Loucy (cell line): ENCODE results near the gene PLSCR1.

Source experiments
- H2AFZ ChIP-seq: fragments of 200-600 bp; sonication (generic); 2 replicates; pipeline ENCODE4 v1.6.0; 2016; ENCODE audit warnings: antibody characterized with exemption, mild to moderate bottlenecking, low read length, moderate library complexity
- H3F3A ChIP-seq: fragments of 200-600 bp; 2 replicates; pipeline ENCODE4 v1.6.0; 2016; ENCODE audit warnings: antibody characterized with exemption, low read depth, mild to moderate bottlenecking
- H3K27me3 ChIP-seq: fragments of 200-600 bp; sonication (generic); 2 replicates; pipeline ENCODE4 v1.6.1; 2014; ENCODE audit warnings: low read length, mild to moderate bottlenecking; ENCODE audit not compliant: insufficient read depth, poor library complexity, severe bottlenecking
- H3K36me3 ChIP-seq: fragments of 200-600 bp; sonication (generic); 2 replicates; pipeline ENCODE4 v1.6.1; 2016; ENCODE audit warnings: low read length; ENCODE audit not compliant: insufficient read depth
- H3K4me1 ChIP-seq: fragments of 200-600 bp; sonication (generic); 2 replicates; pipeline ENCODE4 v1.5.1; 2014; ENCODE audit warnings: low read length, mild to moderate bottlenecking; ENCODE audit not compliant: insufficient read depth, poor library complexity, severe bottlenecking
- H3K4me2 ChIP-seq: fragments of 200-600 bp; sonication (generic); 2 replicates; pipeline ENCODE4 v1.6.0; 2014; ENCODE audit warnings: antibody characterized with exemption, low read length, low read depth, mild to moderate bottlenecking; ENCODE audit not compliant: poor library complexity, severe bottlenecking
- H3K4me3 ChIP-seq: fragments of 200-600 bp; sonication (generic); 2 replicates; pipeline ENCODE4 v1.5.1; 2014; ENCODE audit warnings: low read length, mild to moderate bottlenecking, mixed read lengths; ENCODE audit not compliant: poor library complexity, severe bottlenecking
- H3K79me2 ChIP-seq: fragments of 200-600 bp; sonication (generic); 2 replicates; pipeline ENCODE4 v1.6.1; 2014; ENCODE audit warnings: low read length; ENCODE audit not compliant: insufficient read depth
- H3K9ac ChIP-seq: fragments of 200-600 bp; sonication (generic); 2 replicates; pipeline ENCODE4 v1.6.0; 2014; ENCODE audit warnings: mild to moderate bottlenecking, low read depth, low read length, moderate library complexity; ENCODE audit not compliant: poor library complexity, severe bottlenecking
- H3K9me2 ChIP-seq: fragments of 200-600 bp; sonication (generic); replicated peaks from 2 replicates; pipeline ENCODE4 v1.6.1; 2016; ENCODE audit warnings: low read depth, low read length, mixed read lengths
- H3K9me3 ChIP-seq: fragments of 200-600 bp; sonication (generic); 2 replicates; pipeline ENCODE4 v1.6.1; 2014; ENCODE audit warnings: mild to moderate bottlenecking, antibody characterized with exemption, low read length, low read depth; ENCODE audit not compliant: insufficient read depth
- H4K20me1 ChIP-seq: fragments of 200-600 bp; sonication (generic); 2 replicates; pipeline ENCODE4 v1.6.0; 2014; ENCODE audit warnings: antibody characterized with exemption, low read length, mild to moderate bottlenecking; ENCODE audit not compliant: insufficient read depth, poor library complexity, severe bottlenecking
- EZH2phosphoT487 ChIP-seq: fragments of 200-600 bp; IDR thresholded peaks from 2 replicates; pipeline ENCODE4 v1.6.1; 2018; ENCODE audit warnings: antibody characterized with exemption, mild to moderate bottlenecking, moderate library complexity, borderline replicate concordance
- TF ChIP-seq, protein P1 (sequence below): fragments of 200-600 bp; sonication (generic); conservative IDR thresholded peaks from 2 replicates; pipeline ENCODE4 v1.5.1; 2014; ENCODE audit warnings: mild to moderate bottlenecking, antibody characterized with exemption, low read length

PLSCR1 gene

DNA sequence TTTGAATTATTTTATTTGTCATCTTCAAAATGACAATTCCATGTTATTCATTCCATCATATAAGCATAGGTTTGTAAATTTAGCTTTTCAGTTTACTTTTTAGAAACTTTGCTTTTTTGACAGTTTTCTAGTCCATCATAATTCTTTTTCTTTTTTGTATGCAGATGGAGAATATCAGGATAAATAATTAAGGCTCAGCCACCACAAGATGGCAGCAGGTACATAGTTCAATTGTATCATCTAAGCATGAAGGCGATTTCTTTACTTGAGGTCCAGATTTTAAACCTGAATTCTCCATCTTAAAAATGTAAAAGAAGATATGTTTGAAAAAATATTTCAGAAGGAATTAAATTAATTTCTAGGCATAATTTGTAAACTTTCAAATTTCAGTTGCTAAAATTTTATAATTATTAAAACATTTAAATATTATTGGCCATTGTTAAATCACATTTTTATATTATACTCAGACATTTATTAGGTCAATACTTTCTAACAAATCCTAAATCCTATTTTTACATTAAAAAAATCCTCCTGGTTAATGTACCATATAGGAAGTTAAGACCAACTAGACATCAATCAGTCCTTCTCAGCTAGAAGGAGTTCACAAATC lies 45.6 kb upstream of the PLSCR1 start:
- H3K9me3 ChIP-seq: no peaks in the 10 kb centered on the region
- no peak overlapping the region for H3K4me2 ChIP-seq
- no peaks in the 10 kb centered on the region for H3K79me2 ChIP-seq
- TF ChIP-seq, protein P1, sequence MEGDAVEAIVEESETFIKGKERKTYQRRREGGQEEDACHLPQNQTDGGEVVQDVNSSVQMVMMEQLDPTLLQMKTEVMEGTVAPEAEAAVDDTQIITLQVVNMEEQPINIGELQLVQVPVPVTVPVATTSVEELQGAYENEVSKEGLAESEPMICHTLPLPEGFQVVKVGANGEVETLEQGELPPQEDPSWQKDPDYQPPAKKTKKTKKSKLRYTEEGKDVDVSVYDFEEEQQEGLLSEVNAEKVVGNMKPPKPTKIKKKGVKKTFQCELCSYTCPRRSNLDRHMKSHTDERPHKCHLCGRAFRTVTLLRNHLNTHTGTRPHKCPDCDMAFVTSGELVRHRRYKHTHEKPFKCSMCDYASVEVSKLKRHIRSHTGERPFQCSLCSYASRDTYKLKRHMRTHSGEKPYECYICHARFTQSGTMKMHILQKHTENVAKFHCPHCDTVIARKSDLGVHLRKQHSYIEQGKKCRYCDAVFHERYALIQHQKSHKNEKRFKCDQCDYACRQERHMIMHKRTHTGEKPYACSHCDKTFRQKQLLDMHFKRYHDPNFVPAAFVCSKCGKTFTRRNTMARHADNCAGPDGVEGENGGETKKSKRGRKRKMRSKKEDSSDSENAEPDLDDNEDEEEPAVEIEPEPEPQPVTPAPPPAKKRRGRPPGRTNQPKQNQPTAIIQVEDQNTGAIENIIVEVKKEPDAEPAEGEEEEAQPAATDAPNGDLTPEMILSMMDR: peak; percentile 71
- TF ChIP-seq EZH2phosphoT487: no peak
- H3K4me3 ChIP-seq: no peak overlapping the region
- peak overlapping the region; percentile 52; the same call in 1 of the 2 replicates for H2AFZ ChIP-seq
- no peaks in the 10 kb centered on the region for H3K4me1 ChIP-seq
- H3F3A ChIP-seq: no peaks in the 10 kb centered on the region
- H3K9me2 ChIP-seq: no peaks in the 10 kb centered on the region
- no peaks in the 10 kb centered on the region for H4K20me1 ChIP-seq
- H3K27me3 ChIP-seq: no peaks in the 10 kb centered on the region
- H3K9ac ChIP-seq: no peak overlapping the region
- no peaks in the 10 kb centered on the region for H3K36me3 ChIP-seq

DNA sequence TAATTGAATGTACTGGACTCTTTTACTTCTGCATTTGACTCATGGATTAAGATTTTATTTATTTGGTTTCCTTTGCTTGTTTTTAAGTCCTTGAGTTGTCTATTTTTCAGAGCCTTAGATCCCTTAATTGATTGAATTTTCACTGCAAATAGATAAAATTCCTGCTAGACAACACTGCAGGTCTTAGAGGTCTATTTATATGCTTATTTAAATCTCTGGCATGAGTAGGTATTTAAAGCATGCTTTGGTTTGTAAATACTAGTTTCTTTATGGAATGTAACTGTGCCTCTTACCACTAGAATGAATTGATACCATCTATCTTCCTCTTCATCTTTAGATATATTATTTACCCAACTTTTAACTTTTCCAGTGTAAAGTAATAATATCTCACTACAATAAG lies 40.7 kb upstream of the PLSCR1 start:
- Histone ChIP-seq H3K36me3 (no peaks in the 10 kb centered on the region), H4K20me1 (no peaks in the 10 kb centered on the region), H2AFZ (no peak overlapping the region), H3K9ac (no peak overlapping the region), H3K79me2 (no peaks in the 10 kb centered on the region), H3K9me3 (peaks cover 6% of the 10 kb centered on the region; the same call in 1 of the 2 replicates), H3K9me2 (no peaks in the 10 kb centered on the region), H3K4me2 (no peak overlapping the region), H3K4me1 (no peaks in the 10 kb centered on the region), H3F3A (no peaks in the 10 kb centered on the region), H3K27me3 (no peaks in the 10 kb centered on the region), H3K4me3 (no peak overlapping the region)
- TF ChIP-seq, protein P1: no peak
- no peak for TF ChIP-seq EZH2phosphoT487

DNA sequence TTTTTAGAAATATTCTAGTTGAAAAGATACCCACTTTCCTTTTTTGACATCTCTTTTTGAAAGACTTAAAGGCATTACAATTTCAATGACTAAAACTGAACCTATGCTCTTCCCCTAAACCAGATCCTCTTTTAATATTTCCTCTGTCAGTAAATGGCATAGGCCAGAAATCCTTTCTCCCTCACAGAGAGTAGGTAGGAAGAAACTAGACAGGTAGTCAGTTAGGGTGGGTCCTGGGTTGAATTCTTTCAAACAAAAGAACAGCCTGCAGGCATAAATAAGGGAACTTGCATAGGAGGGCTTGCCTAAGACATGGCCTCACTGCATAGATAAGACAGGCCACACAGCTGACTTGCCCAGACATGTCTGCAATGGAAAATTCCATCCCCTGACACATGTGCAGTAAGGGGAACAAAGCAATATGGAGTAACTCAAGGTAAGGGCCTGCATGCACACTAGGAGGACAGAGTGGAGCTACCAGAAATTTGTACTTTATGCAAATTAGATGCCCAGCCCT lies 37.6 kb upstream of the PLSCR1 start:
- no peaks in the 10 kb centered on the region for H3K79me2 ChIP-seq
- H3K4me2 ChIP-seq: no peak overlapping the region
- no peak overlapping the region for H3K4me3 ChIP-seq
- TF ChIP-seq EZH2phosphoT487: no peak
- TF ChIP-seq, protein P1: no peak
- H4K20me1 ChIP-seq: no peaks in the 10 kb centered on the region
- no peaks in the 10 kb centered on the region for H3K36me3 ChIP-seq
- no peaks in the 10 kb centered on the region for H3K9me2 ChIP-seq
- H3K4me1 ChIP-seq: no peaks in the 10 kb centered on the region
- no peak overlapping the region for H2AFZ ChIP-seq
- H3F3A ChIP-seq: no peaks in the 10 kb centered on the region
- H3K27me3 ChIP-seq: no peaks in the 10 kb centered on the region
- H3K9ac ChIP-seq: no peak overlapping the region
- peaks cover 6% of the 10 kb centered on the region; the same call in 1 of the 2 replicates for H3K9me3 ChIP-seq
